Activated naive CD8-positive, alpha-beta T cell treated with anti-CD3 and anti-CD28 coated beads, Interleukin-2, amount 50 U/mL, for 24 hours (primary cell): ENCODE results near the gene ASTN1.

Experiments
- ATAC-seq: fragments of 150-1000 bp; cut with Tn5 transposase; one replicate; pipeline ENCODE4 v1.10.0; 2021
- DNase-seq: peaks from one replicate; pipeline ENCODE4 v3.0.0; 2021
- H3K27ac Mint-ChIP-seq: one replicate; pipeline ENCODE4 v1.8.0; 2021; ENCODE audit warnings: mild to moderate bottlenecking, mixed read lengths
- H3K27me3 Mint-ChIP-seq: one replicate; pipeline ENCODE4 v1.8.0; 2021; ENCODE audit warnings: mixed read lengths
- H3K36me3 Mint-ChIP-seq: one replicate; pipeline ENCODE4 v1.8.0; 2021; ENCODE audit warnings: low read depth, mixed read lengths
- H3K4me1 Mint-ChIP-seq: one replicate; pipeline ENCODE4 v1.8.0; 2021; ENCODE audit warnings: mixed read lengths
- H3K4me3 Mint-ChIP-seq: one replicate; pipeline ENCODE4 v1.8.0; 2021; ENCODE audit warnings: mild to moderate bottlenecking, moderate library complexity, mixed read lengths
- H3K9me3 Mint-ChIP-seq: one replicate; pipeline ENCODE4 v1.8.0; 2021; ENCODE audit warnings: mixed read lengths

The ASTN1 gene

DNA sequence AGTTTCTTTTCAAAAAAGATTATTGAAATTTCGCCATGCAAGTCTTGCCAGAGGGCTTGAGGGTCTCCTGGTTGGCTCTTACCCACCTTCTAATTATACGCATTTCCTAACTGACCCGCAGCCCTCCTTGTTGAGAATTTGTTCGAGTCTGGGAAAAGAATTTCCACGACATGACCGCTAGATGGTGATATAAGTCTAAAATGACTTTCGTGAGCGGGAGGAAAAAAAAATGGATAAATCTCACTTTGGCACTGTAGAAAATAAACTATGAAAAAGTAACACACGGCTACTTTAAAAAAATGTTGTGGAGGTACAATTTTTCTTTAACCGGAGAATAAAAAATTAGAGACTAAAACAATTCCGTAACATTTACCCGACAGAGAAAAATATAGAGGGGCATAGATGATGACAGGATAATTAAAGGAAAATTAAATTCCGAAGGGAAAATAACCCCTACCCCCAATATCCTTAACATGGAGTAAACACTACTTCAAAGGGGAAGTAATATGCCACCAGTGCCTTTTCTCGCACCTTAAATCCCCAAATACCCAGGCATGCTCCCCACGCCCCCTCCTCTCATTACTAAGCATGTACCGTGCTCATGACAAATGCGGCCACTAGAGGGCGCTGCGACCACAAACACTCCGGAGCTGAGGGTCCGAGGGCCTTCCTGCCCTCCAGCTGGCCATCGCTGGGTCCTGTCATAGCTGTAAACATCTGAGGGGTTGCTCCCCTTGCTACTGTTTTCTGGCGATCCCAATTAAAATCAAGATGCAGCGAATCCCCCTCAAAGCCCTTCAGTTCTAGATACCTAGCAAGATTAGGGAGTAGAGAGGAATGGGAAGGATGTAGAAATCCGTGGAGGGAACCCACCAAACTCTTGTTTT, 266.9 kb downstream of the ASTN1 start:
- peak; percentile 54 for DNase-seq
- Mint-ChIP-seq H3K36me3 (no peaks in the 10 kb centered on the region), H3K27ac (no peak overlapping the region), H3K27me3 (peaks cover 4% of the 10 kb centered on the region), H3K4me3 (no peak overlapping the region), H3K9me3 (no peaks in the 10 kb centered on the region), H3K4me1 (peaks cover 3% of the 10 kb centered on the region)
- no peak for ATAC-seq

DNA sequence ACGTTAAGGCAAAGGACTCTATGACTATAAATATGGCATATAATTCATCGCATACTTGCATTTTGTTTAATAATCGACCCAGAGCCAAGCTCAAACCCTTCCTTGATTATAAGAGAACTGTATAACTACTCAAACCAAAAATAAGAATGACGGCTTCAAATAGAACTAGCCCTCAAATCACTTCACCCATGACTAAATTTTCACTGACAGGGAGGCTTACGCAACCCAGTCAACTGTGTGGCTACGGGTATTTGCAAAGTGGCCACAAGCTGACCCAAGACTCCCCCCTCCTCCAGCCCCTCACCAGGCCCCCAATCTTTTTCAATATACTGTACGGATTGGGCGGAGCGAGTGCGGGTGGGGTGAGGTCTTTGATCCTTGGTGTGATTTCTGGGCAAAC, 268.3 kb downstream of the ASTN1 start:
- Mint-ChIP-seq H3K9me3 (no peaks in the 10 kb centered on the region), H3K36me3 (no peaks in the 10 kb centered on the region), H3K27ac (no peak overlapping the region), H3K4me3 (no peak overlapping the region), H3K4me1 (peaks cover 3% of the 10 kb centered on the region), H3K27me3 (peaks cover 4% of the 10 kb centered on the region)
- no peak for DNase-seq
- no peak for ATAC-seq

- Mint-ChIP-seq H3K27ac (no peak overlapping the region), H3K36me3 (no peaks in the 10 kb centered on the region), H3K9me3 (no peaks in the 10 kb centered on the region), H3K27me3 (peaks cover 4% of the 10 kb centered on the region), H3K4me3 (no peak overlapping the region), H3K4me1 (peaks cover 3% of the 10 kb centered on the region)
- DNase-seq = no peak
- ATAC-seq = no peak
Measured at GRCh38 chr1:176894450-176894849, 270.1 kb downstream of the ASTN1 start.

- Mint-ChIP-seq H3K36me3 (no peaks in the 10 kb centered on the region), H3K27me3 (peaks cover 4% of the 10 kb centered on the region), H3K4me1 (peaks cover 3% of the 10 kb centered on the region), H3K27ac (no peak overlapping the region), H3K4me3 (no peak overlapping the region), H3K9me3 (no peaks in the 10 kb centered on the region)
- no peak for DNase-seq
- no peak for ATAC-seq
Measured at GRCh38 chr1:176893625-176894352, 270.7 kb downstream of the ASTN1 start.

DNA sequence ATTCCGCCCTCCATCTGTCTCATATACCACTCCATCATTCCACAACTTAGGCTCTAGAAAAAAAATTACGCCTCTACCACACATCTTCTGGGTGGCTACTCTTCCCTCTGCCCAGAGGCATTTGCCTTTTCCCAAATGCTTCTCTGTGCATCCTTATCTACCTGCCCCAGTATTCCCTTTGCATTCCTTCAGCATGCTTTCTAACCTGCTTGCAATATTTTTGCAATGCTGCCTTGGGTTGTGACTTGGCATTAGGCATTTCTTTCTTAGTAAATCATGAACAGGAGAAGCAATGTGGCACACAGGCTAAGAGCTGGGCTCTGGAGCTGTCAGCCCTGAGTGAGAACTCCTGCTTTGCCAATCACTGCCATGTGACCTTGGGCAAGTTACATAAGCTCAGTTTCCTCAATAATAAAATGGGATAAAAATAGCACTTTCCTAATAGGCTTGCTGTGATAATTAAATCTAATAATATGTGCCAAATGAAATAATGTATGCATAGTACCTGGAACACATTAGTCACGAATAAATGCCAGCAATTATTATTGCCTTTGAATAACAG, 276.0 kb downstream of the ASTN1 start:
- H3K9me3 Mint-ChIP-seq = no peaks in the 10 kb centered on the region
- ATAC-seq (no peak), DNase-seq (no peak)
- H3K27me3 Mint-ChIP-seq = no peaks in the 10 kb centered on the region
- no peaks in the 10 kb centered on the region for H3K4me1 Mint-ChIP-seq
- H3K27ac Mint-ChIP-seq = no peak overlapping the region
- H3K36me3 Mint-ChIP-seq = no peaks in the 10 kb centered on the region
- no peak overlapping the region for H3K4me3 Mint-ChIP-seq

DNA sequence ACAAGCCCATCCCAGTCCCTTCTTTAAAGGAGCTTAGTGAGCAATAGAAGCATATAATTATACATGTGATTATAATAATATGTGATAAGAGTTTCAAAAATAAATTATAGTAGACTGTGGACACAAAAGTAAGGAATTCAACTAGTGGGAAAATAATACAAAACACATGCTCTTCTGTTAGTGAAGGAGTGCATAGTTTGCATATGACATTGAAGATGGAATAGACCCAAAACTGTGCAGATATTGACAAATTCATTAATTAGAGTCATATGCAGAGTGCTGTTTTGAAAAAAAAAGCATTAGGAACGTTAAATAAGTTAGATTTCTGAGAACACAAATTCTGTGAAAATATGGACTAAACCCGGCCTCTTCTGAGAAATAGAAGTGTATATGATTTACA, 278.8 kb downstream of the ASTN1 start:
- Mint-ChIP-seq H3K4me1 (no peaks in the 10 kb centered on the region), H3K36me3 (no peaks in the 10 kb centered on the region), H3K27me3 (no peaks in the 10 kb centered on the region), H3K4me3 (no peak overlapping the region), H3K9me3 (no peaks in the 10 kb centered on the region), H3K27ac (no peak overlapping the region)
- no peak for ATAC-seq
- DNase-seq = no peak

DNA sequence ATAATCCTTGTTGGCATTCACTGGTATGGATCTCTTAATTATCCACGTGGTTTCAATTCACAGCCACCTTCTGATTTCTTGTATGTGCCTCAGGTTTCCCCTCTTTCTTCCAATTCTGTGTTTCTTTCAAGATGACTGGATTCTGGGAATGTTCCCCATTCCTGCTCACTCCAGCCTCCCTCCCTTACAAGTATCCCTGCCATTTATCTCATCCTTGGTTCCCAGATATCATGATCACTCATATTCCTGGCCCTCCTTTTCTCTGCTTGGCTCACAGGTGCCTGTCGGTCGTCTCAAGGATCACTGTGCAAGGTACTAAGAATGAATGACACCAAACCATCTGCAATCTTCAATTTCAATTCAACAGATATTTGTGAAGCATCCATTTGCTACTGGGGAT, 279.2 kb downstream of the ASTN1 start:
- Mint-ChIP-seq H3K27ac (no peak overlapping the region), H3K27me3 (no peaks in the 10 kb centered on the region), H3K36me3 (no peaks in the 10 kb centered on the region), H3K4me1 (no peaks in the 10 kb centered on the region), H3K9me3 (no peaks in the 10 kb centered on the region), H3K4me3 (no peak overlapping the region)
- no peak for DNase-seq
- ATAC-seq = no peak

- Mint-ChIP-seq H3K36me3 (no peaks in the 10 kb centered on the region), H3K9me3 (no peaks in the 10 kb centered on the region), H3K27me3 (no peaks in the 10 kb centered on the region), H3K4me3 (no peak overlapping the region), H3K27ac (no peak overlapping the region), H3K4me1 (no peaks in the 10 kb centered on the region)
- DNase-seq (no peak), ATAC-seq (no peak)
Measured at GRCh38 chr1:176884911-176885310, 279.6 kb downstream of the ASTN1 start.

DNA sequence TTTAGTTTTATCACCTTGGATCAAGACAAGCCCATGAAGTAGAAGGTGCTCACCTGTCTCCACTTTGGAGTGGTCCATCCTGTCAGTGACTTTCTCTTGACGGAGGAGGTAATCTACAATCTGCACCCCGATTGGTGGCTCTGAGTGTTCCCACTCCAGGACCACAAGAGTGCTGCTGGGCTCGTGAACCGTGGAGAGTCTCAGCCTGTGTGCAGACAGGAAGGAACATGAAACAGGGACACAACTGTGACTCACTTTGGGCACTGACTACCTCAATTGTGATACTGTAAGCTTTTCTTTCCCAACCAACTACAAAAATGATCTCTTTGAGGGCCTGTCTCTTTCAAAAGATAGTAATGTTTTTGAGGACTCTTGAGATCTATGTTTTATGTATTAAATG, 280.2 kb downstream of the ASTN1 start:
- Mint-ChIP-seq H3K4me1 (no peaks in the 10 kb centered on the region), H3K4me3 (no peak overlapping the region), H3K27ac (no peak overlapping the region), H3K36me3 (no peaks in the 10 kb centered on the region), H3K9me3 (no peaks in the 10 kb centered on the region), H3K27me3 (no peaks in the 10 kb centered on the region)
- DNase-seq (no peak), ATAC-seq (no peak)

DNA sequence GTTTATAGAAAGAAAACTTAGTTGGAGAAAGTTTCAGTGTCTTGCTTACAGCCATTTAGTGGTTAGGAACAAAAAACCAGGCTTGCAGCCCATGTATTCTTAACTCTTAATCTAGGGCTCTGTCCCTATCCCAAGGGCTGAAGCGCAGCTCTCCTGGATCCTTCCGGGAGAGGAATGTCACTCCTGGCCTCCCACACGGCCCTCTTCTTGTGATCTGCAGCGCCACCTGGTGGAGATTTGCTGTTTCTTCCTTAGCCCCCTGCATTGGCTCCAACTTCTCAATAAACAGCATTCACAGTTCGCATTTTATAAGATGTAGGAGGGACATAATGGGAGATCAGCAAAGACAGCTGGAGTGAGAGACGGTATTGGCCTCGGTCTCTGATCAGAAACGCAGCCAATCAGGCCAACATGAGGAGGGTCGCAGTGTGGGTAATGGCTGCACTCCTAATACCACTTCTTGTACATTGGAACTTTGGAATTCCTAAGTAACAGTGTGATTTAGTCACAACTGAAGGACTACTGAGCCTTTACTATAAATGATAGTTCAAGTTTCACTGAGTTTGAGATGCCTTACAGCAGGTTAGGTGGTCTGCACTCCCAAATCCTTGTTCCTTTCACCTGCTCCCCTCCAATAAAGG, 283.4 kb downstream of the ASTN1 start:
- no peak overlapping the region for H3K27ac Mint-ChIP-seq
- no peaks in the 10 kb centered on the region for H3K36me3 Mint-ChIP-seq
- H3K4me1 Mint-ChIP-seq = no peaks in the 10 kb centered on the region
- no peaks in the 10 kb centered on the region for H3K27me3 Mint-ChIP-seq
- no peaks in the 10 kb centered on the region for H3K9me3 Mint-ChIP-seq
- ATAC-seq (no peak), DNase-seq (peak; percentile 56)
- no peak overlapping the region for H3K4me3 Mint-ChIP-seq

DNA sequence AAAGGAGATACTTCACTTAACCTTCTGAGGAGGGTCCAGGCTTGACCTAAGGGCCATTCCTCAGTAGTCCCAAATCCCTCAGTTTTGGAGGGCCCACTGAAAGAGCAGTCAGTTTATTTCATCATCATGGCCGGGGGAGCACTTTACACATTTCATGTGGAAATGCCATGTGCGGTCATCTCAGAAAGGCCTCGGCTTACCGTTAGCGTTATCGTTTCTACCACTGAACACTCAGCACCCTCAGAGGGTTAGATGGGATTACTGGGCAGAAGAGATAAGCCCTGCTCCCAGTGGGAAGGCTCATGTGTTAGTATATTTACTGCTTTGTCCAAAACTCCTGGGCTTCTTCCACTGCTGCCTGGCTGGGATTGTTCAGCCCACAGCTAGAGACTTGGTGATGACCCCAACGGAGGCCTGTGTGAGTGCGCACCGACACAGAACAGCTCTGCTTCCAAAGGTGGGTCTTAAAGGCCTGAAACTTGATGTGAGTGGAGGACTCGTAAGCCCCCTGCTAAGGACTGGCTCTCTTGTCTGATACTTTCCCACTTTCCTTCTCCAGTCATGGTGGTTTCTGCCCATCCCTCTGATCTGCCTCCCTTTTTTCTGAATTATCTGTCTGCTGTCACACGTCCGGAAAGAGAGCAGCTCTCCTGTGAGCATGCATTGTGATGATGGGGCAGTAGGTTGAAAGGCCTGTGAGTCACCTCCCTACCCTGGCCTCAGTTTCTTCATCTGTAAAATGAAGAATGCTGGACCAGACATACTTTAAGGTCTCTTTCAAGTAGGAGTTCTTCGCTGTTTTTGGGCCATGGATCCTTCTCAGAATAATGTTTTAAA, 284.5 kb downstream of the ASTN1 start:
- DNase-seq (no peak), ATAC-seq (no peak)
- no peak overlapping the region for H3K4me3 Mint-ChIP-seq
- no peaks in the 10 kb centered on the region for H3K36me3 Mint-ChIP-seq
- H3K4me1 Mint-ChIP-seq = no peaks in the 10 kb centered on the region
- H3K9me3 Mint-ChIP-seq = no peaks in the 10 kb centered on the region
- no peaks in the 10 kb centered on the region for H3K27me3 Mint-ChIP-seq
- no peak overlapping the region for H3K27ac Mint-ChIP-seq

GRCh38 chr1:176878750-176879536, 285.6 kb downstream of the ASTN1 start:
- Mint-ChIP-seq H3K27ac (no peak overlapping the region), H3K4me3 (no peak overlapping the region), H3K4me1 (no peaks in the 10 kb centered on the region), H3K9me3 (no peaks in the 10 kb centered on the region), H3K27me3 (no peaks in the 10 kb centered on the region), H3K36me3 (no peaks in the 10 kb centered on the region)
- no peak for DNase-seq
- ATAC-seq = no peak

DNA sequence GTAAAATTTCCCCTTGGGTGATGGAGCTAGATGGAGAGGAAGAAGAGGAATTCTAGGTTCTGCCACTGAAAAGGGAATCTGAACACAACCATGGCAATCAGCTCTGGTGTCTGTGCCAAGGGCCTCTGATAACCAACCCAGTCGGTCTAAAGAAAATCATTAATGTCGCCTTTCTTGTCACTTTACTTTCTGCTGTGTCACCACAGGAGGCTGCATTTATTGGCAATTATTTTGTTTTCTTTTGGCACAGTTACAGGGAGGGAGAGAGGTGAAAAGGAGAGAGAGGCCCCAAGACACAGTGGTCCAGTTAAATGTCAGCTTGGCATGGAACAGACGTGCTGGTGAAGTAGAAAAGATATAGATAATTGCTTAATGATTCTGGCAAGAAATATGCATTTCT, 287.0 kb downstream of the ASTN1 start:
- H3K4me1 Mint-ChIP-seq = no peaks in the 10 kb centered on the region
- ATAC-seq (no peak), DNase-seq (no peak)
- no peaks in the 10 kb centered on the region for H3K36me3 Mint-ChIP-seq
- no peak overlapping the region for H3K4me3 Mint-ChIP-seq
- H3K27me3 Mint-ChIP-seq = no peaks in the 10 kb centered on the region
- H3K9me3 Mint-ChIP-seq = no peaks in the 10 kb centered on the region
- no peak overlapping the region for H3K27ac Mint-ChIP-seq
